Stimulated activated CD4-positive, alpha-beta T cell treated with anti-CD3 and anti-CD28 coated beads, Interleukin-2, amount 100 ng/mL, for 48 hours (primary cell): ENCODE measurements around the gene NSD1.
"Not testable (repeated sequence)": the region's sequence is repeated elsewhere in the genome, so short reads cannot be mapped to it uniquely, and the experiment has no call there.

ENCODE experiments used
- DNase-seq, 2 donors: peaks; one replicate each; pipeline ENCODE4 v3.0.0-alpha.2; 2020

NSD1 gene

DNA sequence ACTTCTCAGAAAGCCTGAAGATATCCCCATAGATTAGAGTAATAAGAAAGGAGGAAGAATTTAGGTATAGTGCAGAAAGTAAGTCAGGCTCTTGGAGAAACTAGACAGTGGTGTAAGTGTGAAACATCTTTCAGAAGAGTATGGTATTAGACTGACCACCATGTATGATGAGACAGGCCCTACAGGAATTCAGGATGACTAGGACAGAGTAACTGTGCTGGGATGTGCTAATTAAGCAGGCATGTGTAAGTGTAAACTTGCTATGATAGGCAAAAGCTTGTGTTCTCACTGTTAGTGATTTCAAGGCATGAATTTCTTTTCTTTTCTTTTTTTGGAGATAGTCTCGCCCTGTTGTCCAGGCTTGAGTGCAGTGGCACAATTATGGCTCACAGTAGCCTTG is 99.2 kb downstream of the NSD1 start:
- no peak for DNase-seq

- no peak for DNase-seq
Measured at GRCh38 chr5:177233206-177233605, 99.6 kb downstream of the NSD1 start.

- no peak for DNase-seq
Measured at GRCh38 chr5:177233802-177234201, 100.2 kb downstream of the NSD1 start.

- no peak for DNase-seq
Measured at GRCh38 chr5:177234841-177235240, 101.3 kb downstream of the NSD1 start.

DNA sequence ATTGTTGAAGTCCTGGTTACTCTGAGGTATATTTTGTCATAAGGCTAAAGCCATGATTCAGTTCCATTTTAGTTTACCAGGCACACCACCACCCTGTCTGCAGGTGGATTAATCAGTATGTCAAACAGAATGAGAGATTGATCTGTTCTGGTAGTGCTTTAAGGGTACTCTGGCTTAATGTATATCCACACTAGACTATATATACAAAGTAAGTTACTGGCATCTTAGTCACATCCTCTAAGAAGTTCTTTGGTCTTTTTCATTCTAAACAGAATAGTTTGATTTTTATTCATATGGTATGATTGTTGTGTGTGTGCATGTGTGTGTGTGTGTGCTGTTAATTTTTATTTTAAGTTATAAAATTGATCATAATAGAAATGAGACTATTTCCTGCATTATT is 108.2 kb downstream of the NSD1 start:
- DNase-seq = no peak

GRCh38 chr5:177242304-177242703 is 108.7 kb downstream of the NSD1 start:
- no peak for DNase-seq

DNA sequence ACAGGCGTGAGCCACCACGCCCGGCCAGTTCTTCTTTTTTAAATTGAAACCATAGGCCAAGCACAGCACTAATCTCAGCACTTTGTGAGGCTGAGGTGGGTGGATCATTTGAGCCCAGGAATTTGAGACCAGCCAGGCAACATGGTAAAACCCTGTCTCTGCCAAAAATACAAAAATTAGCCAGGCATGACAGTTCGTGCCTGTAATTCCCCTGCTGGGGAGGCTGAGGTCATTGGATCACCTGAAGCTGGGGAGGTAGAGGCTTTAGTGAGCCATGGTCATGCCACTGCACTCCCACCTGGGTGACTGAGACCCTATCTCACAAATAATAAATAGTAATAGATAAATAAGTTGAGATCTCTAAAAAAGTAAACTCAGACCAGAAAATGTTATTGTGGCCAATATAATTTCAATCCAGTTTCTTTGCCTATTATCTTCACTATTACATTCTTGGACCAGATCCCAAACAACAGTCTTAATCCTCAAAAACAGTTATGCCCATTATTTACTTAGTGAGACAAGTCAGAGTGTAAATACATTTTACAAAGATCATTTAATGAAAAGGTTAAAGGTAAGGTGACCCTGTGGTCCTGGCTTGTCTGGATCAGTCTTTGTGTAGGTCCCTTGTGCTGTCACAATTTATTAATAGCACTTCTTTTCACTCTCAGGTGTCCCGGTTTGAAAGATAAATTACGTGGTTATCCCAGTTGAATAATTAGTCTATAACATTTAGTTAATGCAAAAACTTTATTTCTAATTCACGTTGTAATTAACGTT is 116.4 kb downstream of the NSD1 start:
- DNase-seq = no peak

DNA sequence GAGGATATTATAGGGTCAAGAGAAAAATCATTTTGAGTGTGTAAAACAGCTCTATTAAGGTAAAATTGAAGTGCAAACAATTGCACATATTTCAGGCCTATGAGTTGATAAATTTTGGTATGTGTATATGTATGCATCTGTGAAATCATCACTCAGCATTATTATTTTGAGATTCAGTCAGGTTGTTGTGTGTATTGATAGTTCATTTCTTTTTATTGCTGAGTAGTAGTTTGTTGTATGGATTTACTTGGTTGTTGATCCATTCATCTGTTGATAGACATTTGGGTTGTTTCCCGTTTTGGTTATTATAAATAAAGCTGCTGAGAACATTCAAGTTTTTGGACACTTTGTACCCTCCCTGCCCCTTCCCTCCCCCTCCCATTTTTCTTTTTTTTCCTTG is 119.7 kb downstream of the NSD1 start:
- DNase-seq = no peak

DNA sequence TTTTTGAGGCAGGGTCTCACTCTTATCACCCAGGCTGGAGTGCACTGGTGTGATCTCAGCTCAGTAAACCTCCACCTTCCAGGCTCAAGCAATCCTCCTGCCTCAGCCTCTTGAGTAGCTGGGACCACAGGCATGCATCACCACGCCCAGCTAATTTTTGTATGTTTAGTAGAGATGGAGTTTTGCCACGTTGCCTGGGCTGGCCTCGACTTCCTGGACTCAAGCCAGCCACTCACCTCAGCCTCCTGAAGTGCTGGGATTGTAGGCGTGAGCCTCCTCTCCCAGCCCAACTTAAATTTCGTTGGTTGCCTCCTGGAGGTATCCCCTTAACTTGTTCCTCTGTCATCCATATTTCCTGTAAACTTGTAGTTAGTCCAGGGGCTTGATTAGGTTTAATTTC is 122.7 kb downstream of the NSD1 start:
- no peak for DNase-seq

- DNase-seq = not testable (repeated sequence)
Measured at GRCh38 chr5:177258711-177259110, 125.1 kb downstream of the NSD1 start.

- no peak for DNase-seq
Measured at GRCh38 chr5:177260961-177261360, 127.4 kb downstream of the NSD1 start.

- DNase-seq = no peak
Measured at GRCh38 chr5:177261510-177261909, 127.9 kb downstream of the NSD1 start.

- no peak for DNase-seq
Measured at GRCh38 chr5:177264178-177264577, 130.6 kb downstream of the NSD1 start.

DNA sequence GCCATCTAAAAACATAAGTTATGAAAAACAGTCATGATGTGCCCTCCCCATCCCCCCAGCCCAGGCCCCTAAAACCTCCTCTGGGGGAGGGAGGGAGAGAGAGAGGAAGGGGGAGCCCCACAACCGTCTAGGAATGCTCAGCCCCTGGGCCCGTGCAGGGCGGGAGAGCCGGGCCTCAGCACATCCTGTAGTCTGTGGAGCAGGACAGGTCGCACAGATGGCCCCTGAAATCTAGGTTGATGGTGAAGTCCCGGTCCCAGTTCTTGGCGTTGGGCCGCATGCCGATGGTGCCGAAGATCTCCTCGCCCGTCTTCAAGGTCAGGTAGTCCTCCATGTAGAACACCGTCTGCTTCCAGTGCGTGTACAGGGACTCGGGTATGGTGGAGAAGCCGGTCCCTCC is 131.8 kb downstream of the NSD1 start:
- DNase-seq = no peak

- no peak for DNase-seq
Measured at GRCh38 chr5:177269232-177269895, 135.8 kb downstream of the NSD1 start.

DNA sequence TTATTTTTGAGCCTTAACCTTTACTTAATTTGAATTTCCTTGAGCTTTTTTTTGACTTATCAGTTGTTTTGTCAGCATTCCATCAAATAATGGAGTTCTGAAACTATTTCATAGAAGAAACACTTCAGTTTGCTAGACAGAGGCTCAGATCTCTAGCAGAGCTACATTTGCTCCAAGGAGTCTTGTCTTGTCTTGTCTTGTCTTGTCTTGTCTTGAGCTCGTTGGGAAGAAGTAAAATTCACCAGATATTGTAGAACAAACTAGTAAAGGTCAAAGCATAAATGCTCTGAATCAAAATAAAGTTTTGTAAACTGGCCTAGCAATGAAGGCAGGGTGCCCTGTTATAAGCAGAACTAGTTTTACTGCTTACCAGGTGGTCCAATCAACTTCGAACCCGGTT is 136.4 kb downstream of the NSD1 start:
- no peak for DNase-seq

GRCh38 chr5:177270653-177271052 is 137.1 kb downstream of the NSD1 start:
- no peak for DNase-seq

DNA sequence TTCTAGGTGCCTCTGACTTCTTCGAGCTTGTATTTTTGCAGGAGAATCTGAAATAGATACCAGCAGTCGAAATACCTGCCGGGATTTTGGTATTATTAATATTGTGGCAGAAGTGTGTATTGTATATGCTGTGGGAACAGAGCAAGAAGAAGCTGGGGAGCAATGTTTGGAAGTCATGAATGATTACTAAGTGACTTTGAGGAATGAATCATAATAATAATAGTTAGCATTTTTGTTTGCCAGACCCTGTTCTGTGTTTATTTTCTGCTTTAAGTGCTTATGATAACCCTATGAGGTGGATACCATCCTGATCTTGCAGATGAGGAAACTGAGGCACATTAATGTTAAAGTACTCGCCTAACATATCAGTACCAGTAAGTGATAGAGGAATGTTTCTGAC is 137.5 kb downstream of the NSD1 start:
- DNase-seq = no peak

- DNase-seq = no peak
Measured at GRCh38 chr5:177275883-177276282, 142.3 kb downstream of the NSD1 start.

GRCh38 chr5:177276886-177277285 is 143.3 kb downstream of the NSD1 start:
- DNase-seq = no peak

DNA sequence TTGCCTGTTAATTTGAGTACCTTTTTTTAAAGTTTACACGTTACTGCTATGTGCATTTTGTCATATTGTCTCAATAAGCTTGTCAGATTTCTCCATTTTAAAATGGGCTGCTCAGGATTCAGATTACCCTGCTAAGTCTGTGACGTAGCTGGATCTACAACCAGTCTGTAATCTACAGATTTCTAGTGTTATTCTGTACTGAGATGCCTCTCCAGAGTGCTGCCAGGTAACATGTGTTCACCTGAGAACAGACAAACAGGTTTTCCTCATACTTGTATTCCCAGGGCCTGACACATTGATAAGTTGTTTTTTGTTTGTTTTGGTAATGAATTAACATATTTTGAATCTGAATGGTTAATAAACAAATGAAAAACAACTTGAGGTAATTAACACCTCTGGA is 154.6 kb downstream of the NSD1 start:
- no peak for DNase-seq

- no peak for DNase-seq
Measured at GRCh38 chr5:177290816-177291596, 157.4 kb downstream of the NSD1 start.

GRCh38 chr5:177291735-177292134 is 158.2 kb downstream of the NSD1 start:
- no peak for DNase-seq
